GM18858 (cell line): ENCODE measurements around the gene NR1D1.

Source experiments
- ATAC-seq: cut with Tn5 transposase; IDR thresholded peaks from one replicate; pipeline ENCODE4 v1.9.1; 2021; ENCODE audit not compliant: unreplicated experiment

NR1D1 gene

DNA sequence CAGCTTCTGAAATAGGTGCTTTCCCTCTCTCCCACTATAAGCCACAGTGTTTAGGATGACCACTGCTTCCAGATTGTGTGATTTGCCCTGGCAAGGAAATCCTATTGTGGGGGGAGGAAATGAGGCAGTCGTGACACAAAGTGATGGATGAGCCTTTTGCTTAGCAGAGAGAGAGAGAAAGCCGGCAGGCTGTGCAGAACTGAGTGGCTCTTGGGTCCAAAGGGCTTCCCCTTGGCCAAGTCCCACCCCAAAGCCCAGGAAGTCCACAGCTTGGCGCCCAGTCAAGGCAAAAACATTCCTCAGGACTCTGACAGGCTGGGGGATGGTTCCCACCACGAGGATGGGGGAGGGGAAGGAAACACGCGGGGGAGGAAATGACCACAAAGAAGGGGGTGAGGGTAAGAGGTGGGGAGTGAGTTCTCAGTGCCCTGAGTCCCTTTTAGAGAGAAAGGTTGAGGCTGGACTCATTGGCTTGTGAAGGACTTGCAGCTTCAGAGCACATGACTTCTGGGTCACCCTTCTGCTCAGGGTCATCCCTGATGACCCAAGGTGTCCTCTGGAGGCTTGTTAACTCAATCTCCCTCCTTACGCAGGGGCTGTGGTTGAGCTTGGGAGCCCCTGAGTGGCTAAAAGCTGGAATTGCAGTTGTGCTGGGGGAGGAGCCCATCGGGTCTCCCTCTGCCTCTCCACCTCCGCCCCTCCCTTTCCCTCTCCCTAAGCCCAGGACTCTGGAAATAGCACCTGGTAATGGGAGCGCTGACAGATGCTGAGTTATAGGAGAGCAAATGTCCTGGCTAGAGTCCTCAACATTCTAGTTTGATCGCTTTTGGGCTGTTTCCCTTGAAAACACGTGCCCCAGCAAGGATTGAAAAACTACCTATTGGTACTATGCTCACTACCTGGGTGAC, 11.1 kb upstream of the NR1D1 start:
- ATAC-seq = peak; percentile 46

DNA sequence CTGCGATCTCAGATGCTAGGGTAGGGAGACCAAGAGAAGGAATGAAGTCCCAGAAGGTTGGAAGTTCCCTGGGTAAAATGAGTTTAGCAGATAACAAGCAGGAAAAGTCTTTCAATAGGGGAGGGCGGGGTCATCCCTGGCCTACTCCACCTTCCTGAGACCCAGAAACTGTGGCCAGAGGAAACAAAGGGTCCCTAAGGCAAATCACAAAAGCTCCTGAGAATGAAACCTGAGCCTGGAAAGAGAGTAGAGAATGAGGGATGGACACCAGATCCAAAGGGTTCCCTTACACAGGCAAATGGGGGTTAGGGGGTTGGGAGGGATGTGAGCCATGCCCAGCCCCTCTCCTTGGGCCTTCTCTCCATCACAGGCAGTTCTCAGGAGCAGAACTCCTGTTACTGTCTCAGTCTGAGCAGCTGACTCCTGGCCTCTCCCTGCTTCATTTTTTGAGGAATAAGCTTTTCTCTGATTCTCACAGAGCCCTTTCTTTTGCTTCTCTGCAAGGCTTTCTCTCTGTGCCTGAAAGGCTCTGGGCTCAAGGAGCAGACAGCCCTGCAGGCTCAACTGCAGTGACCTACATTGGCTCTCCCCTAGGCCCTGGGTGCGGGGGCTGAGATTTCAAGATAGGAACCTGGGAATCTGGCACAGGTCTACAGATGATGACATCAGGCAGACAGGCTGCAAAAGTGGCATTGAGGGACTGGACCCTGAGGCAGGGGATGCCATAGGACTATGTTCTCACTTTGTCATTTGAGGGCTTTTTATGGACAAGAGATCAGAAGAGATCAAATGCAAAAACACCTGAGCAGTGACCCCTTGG, 9.8 kb upstream of the NR1D1 start:
- no peak for ATAC-seq

DNA sequence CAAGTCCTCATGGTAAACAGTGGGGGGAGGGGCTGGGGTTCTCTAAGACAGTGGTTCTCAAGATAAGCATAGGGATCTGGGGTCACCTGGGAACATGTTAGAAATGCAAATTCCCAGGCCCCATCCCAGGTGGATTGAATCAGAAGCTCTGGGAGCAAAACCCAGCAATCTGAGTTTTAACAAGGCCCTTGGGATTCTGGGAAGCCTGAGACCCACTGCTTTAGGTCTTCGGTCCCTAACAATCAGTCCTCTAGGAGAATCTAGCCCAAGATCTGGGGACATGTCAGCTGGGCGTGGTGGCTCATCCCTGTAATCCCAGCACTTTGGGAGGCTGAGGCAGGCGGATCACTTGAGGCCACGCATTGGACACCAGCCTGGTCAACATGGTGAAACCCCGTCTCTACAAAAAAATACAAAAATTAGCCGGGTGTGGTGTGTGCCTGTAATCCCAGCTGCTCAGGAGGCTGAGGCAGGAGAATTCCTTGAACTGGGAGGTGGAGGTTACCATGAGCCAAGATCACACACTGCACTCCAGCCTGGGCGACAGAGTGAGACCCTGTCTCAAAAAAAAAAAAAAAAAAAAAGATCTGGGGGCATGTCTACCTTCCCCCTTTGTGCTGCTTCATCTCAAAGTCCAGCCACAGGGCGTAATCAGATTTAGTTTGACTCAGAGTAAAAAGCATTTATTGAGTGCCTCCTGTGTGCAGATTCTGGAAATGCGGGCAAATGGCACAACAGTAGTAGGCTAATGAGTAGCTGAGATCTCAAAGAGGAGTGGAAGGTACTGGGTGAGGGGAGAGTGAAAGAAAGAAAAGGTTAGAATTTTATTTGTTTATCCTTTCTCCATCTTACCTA, 8.8 kb upstream of the NR1D1 start:
- no peak for ATAC-seq

DNA sequence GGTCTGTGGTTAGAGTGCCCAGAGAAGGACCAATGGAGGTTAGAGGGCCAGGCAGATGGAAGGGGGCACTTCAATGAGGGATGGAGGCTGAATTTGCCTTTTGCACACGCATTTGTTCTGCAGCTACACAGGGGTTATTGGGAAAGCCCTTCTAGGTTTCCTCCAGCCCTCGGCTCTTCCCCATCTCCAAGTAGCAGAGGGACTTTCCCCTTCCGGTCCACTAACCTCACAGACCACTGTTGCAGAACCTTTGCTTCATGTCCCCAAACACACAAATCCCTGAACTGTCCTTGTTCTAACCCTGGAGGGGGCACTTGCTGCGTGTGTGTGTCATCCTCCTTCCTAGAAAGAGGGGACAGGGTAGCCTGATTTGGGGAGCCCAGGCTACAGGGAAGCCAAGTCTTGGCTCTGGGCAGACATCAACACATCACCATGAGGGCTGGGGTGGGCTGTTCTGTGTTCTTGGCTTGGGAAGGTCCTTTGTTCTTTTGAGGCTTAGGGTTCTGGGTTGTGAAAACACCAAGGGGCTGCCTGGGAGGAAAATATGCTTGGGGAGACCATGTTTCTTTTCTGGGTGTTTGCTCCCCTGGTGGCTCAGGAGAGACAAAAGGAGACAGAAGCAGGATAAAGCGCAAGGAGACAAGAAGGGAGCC, 7.3 kb upstream of the NR1D1 start:
- no peak for ATAC-seq

DNA sequence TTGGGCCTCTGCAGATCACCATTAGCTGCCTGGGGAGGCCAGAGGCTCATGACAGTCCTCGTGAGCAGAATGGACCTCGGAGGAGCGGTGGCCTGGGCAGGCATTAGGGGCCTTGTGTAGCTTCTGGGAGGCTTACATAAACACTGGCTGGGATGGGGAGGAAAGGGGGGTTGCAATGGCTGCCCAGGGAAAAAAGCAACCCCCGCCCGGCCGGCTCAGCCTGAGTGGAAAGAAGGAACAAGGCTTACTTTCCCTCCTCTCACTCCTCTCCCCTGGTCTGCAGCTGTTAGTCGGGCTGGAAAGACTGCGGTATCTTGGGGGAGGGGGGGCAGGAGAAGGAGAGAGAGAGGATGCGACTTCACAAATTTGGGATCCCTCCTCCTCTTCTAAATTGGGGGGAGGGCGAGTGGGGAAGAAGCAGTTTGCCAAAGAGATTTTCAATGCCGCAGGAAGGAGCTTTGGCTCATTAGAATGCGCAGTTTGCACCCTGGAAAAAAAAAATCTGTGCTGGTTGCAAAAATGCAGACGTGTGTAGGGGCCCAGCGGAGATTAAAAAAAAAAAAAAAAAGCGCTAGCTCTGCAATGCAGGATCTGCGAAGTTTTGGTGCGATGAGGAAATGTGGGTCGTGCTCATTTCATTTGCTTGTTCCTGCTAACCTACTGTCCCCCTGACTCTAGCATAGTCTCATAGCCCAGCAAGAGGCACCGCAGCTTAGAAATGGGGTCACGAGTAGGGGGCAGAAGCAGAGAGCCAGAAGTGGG, 6.6 kb upstream of the NR1D1 start:
- no peak for ATAC-seq

DNA sequence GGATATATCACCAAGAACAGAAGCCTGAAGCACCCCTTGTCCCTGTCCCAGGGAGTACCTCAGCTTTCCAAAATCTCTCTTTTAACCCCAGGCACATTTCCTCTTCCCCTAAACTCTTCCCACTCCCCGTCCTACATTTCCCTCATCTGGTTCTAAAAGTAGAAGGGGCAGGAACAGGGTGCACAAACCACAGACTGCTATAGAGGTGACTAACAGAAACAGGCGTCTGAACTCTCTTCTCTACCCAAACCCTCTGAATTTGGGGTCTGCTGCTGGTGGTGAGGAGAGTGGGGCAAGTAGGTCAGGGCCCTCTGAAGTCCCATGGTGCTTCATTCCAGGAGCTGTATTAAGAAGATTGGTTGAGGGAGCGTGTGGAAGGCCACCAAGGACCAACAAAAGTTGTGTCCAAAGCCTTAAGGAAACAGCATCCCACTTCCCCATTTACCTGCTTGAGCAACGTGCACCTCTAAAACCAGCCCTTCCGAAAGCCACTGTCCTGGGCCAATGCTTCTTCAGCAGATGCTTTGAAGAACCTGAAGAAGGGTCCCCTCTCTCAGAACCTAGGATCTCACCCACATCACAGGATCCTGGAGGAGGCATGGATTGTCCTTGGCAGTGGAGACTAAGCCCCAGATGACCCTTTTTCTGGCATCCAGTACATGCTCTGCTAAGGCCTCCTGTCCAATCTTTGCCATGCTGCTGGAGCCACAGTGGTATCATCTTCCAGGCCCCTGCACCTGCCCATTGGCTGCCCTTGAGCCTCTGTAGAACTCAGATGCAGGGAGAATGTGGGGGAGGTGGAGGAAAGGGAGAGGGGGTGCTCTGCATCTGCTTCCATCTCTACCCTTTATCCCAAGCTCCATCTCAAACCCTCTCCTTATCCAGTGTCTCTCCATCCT, 5.7 kb upstream of the NR1D1 start:
- ATAC-seq = no peak

DNA sequence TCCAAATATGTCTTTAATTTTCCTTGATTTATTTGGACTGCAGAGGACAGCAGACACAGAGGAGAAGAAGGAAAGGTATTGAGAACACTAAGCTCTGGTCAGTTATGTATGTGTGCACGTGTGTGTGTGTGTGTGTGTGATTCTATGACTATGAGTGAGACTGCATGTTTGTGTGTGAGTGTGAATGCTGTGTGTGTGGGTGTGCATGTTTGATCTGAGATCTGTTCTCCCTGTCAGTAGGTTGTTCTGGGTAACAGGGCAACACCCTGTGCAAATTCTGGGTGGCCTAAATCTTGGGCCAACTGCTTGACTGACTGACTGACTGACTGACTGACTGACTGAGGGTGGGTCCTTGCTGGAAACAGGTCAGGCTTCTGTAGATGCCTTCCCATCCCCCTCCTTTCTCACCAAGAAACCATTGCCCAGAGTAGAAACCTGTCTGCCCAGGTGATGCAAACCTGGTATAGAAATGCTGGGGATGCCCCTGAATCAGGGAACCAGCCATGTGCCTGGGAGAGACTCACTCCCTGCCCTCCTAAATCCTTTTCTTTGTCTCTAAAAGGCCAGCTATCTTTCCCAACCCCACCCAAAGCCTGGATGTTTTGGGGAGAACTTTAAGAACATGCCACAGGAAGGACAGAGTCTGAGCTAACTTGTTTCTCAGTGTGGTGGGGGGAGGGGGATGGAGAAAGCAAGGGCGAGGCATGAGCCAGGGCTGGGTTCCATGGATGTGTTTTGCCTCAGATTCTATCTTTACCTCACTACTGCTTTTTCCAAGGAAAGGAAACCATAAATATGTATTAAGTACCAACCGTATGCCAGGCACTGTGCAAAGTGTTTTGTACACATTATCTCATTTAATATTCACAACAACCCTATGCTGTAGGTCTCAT, 4.5 kb upstream of the NR1D1 start:
- no peak for ATAC-seq

DNA sequence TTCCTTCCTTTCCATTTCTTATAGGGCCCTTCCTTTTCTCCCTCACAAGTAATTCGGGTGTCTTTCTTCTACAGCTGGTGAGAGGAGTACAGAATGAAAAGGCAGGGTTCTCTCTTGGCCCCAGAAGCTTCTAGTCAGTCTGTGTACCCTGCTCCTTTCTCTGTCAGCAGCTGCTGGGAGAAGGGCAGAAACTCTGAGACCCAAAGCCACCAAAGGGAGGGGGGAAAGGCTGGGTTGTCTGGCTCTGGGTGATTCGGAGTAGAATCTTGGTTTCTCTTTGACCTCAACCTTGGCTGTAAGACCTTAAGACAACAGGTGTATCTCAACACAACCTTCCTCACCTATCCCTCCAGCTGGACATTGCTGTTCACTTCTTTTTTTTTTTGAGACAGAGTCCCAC, 3.3 kb upstream of the NR1D1 start:
- no peak for ATAC-seq

DNA sequence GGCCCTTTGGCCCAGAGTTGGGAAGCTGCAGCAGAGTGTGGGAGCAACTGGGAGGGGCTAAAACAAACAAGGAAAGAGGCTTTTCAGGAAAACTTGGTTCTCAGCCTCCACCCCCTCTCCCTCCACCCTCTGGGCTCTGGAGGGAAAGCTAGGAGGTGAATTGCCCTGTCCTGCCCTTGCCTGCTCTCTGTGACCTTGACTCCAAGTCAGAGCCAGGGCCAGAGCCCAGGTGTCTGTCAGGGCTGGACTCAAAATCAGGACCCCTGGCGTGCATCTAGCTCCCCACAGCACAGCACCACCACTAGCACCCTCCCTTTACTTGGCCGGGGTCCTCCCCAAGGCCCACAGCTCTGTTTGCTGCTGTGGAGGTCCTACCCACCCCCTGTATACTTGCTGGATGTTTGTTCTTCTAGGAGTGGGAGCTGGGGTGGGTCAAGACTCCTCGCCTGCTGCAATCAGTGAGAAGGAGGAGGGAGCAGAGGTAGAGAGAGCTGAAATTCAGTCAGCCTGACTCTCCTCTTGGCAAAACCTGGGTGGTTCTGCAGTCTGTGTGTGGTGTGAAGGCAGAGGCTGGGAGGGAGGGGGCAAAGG, 2.8 kb upstream of the NR1D1 start:
- ATAC-seq = no peak

DNA sequence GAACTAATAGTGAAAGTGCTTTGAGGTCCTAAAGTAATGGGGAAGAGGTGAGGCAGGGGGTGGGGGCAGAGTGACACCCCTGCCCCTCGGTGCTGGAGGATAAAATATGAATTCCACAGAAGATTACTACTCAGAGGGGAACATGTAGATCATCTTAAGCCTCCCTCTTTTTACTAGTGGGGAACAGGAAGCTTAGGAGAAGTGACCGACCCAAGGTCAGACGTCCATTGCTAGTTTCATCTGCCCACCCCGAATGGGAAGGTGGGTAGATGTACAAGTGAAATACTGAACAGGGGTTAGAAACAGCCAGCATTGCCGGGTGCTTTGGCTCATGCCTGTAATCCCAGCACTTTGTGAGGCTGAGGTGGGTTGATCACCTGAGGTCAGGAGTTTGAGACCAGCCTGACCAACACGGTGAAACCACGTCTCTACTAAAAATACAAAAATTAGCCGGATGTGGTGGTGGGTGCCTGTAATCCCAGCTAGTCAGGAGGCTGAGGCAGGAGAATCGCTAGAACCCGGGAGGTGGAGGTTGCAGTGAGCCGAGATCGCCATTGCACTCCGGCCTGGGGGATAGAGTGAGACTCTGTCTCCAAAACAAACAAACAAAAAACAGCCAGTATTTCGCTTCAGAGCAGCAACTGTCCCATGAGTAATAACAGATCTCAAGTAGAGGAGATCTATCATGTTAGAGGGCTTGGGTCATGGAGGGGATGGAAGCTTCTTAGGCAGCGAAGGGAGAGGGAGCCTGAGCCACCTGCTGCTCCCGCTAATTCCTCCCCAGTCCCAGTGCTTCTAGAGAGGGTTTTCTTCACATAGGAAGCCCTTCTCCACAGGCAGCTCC, 1.2 kb upstream of the NR1D1 start:
- ATAC-seq = no peak

DNA sequence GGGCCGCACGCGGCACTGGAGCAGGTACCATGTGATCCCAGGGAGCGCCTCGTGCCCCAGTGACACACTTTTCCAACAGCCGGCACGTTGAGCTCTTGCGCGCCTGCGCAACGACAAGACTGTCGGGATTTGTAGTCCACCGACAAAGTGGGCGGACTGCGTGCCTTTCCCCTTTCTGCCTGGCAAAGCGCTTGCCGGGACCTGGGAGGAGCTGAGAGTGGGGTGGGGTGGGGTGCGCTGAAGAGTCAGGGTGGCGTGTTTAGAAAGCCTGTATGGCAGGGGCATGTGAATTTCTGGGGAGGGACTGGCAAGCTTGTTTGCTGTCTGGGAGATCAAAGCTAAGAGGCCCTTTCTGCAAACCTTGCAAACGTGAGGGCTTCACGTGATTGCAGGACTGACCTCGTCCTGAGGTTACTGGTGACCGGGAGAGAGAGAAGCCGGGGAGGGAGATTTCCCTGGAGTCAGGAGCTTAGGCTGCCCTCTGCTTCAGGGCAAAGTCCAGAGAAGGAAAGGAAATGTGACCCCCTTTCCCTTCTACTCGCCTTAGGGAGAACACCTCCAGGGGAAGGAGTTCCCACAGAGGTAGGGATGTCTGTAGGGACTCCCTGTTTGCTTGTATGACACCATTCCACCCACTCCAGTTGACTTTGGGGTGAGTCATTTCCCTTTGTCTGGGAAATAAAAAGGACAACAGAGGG, 429 bp upstream of the NR1D1 start:
- peak; percentile 28 for ATAC-seq

DNA sequence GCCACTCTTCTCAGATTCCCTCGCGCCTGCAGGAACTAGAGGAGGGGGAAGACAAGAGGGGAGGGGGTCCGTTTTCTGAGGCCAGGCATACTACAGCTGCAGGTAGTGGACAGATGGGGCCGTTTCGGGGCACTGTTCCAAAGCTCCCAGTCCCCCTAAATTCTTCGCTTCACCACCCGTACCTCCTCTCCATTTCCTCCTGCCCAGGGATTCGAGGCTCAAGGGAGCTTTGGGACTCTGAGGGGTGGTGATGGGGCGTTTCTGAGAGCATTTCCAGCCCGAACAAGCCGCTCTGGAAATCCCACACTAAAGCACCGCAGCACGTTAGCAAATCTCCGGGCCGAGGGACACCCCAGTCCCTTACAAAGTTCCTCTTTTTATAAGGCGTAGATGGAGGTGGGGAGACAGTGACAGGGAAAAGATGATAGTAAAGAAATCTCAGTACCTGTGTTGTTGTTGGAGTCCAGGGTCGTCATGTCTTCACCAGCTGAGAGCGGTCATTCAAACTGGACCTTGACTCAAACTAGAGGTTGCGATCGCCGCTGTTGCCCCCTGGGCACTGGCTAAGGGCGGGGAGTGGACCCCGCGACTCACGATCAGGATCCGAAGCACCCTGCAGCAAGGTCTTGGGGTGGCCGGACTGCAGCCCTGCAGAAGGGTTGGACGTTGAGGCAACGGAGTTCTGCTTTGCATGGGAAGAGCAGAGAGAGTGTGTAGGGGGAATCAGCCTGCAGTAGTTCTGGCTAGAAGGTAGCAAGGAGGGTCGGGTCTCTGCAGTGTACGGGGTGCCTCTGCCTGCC, 570 bp downstream of the NR1D1 start:
- ATAC-seq = no peak

DNA sequence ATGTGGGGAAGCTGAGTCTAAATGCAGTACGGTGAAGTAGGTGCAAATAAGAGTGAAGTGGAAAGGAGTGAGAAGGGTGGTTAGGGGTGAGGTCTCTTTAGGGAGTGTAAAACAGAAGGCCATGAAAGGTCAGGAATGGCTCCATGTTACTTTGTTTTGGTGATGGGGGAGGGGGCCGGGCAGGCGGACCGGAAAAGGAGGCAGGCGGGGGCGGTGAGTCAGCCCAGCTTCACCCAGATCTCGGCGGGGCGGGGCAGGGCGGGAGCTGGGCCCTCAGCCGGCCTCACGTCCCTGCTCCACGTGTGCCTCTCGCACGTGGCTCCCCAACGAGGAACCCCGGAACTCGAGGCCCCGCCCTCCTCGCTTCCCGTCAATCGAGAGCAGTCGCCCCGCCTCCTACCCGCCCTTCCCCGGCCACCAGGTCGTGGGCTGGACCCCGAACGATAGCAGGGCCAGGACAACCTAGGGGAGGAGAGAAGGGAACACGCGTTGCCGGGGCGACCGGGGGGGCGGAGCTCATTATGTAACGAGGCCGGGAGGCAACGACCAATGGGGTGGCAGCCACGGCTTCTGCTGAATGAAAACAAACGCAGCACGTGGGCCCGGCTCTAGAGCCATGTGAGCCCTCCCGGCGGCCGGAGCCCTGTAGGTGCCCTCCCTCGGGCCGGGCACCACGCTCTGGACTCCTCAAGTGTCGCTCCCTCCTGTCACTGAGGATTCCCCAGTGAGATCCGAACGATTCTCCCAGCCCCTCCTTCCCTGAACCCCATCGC, 1.4 kb downstream of the NR1D1 start:
- ATAC-seq = peak; percentile 28
